ENCODE measurements around the gene UROD. TPM values are rescaled to one million over a fixed set of nuclear protein-coding genes. Genes with fewer than 3 reads are reported as not detected.

Gene UROD
- total RNA-seq, 1 experiment from 2014 or later: 118 TPM

- TF ChIP-seq GTF2I (CRISPR knock-in tag; conservative IDR thresholded peaks at IDR 0.05): no peak
- no peak for TF ChIP-seq ZSCAN18 (CRISPR knock-in tag; IDR thresholded peaks at IDR 0.05)
- no peak for TF ChIP-seq TCF7 (CRISPR knock-in tag; IDR thresholded peaks at IDR 0.05; ENCODE audit: low read depth)
- TF ChIP-seq, protein P1, sequence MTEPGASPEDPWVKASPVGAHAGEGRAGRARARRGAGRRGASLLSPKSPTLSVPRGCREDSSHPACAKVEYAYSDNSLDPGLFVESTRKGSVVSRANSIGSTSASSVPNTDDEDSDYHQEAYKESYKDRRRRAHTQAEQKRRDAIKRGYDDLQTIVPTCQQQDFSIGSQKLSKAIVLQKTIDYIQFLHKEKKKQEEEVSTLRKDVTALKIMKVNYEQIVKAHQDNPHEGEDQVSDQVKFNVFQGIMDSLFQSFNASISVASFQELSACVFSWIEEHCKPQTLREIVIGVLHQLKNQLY (CRISPR knock-in tag; IDR thresholded peaks at IDR 0.05): no peak
- TF ChIP-seq FOXK1 (CRISPR knock-in tag; IDR thresholded peaks at IDR 0.05): no peak
- TF ChIP-seq AR (CRISPR knock-in tag; IDR thresholded peaks at IDR 0.05): no peak
- TF ChIP-seq SMAD4 (CRISPR knock-in tag; IDR thresholded peaks at IDR 0.05): no peak
- TF ChIP-seq ZNF396 (CRISPR knock-in tag; IDR thresholded peaks at IDR 0.05; ENCODE audit: borderline replicate concordance): no peak
- no peaks in the 10 kb centered on the region for H3K27me3 Mint-ChIP-seq (ENCODE audit: low read depth)
- ATAC-seq: no peak
- ChIA-PET CTCF (interaction anchor here (0.8 to 13.0 kb wide), 2 partner anchors 286 to 477 kb away, joined by 3 to 317 read pairs; no protein-coding TSS in a partner anchor), POLR2A (no interaction called here)
- no peaks in the 10 kb centered on the region for H3K9me3 Mint-ChIP-seq
- H3K27ac Mint-ChIP-seq: no peak overlapping the region
- H3K4me1 Mint-ChIP-seq: peaks cover 14% of the 10 kb centered on the region
- H3K4me3 Mint-ChIP-seq: no peak overlapping the region
- peaks cover 2% of the 10 kb centered on the region for H3K36me3 Mint-ChIP-seq
- no peak for DNase-seq (ENCODE audit: low spot score)
Observed at GRCh38 chr1:45015683-45016082, 3.6 kb downstream of the UROD start.

DNA sequence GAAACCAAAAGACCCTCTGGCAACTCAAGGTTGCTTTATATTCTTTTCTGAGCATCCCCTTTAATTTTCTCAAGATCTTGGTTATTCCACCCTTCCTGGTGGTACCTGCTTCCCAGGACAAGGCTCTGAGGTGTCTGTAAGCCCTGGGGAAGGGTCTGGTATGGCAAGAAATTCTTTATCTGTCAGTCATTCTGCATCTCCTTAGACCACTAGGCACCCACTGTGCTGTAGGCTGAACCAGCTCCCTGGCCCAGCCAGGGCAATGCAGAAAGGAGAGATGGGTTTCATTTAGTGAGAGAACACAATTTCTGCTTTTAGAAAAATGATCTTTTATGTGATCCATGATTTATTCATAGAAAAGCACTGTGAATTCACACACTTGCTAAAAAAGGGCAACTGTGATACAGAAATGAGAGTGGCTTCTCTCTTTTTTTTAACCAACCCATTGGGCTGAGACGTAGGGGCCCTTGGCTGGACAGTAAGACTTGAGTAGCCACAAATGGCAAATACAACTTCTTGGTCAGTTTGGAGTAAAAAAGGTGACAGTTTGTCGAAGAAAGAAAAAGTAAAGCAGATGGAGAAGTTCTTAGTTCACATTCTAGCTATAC is 4.1 kb downstream of the UROD start:
- ChIA-PET CTCF (interaction anchor here (0.8 to 13.0 kb wide), 2 partner anchors 286 to 477 kb away, joined by 3 to 317 read pairs; no protein-coding TSS in a partner anchor), POLR2A (no interaction called here)
- ATAC-seq: no peak
- H3K4me1 Mint-ChIP-seq: peaks cover 14% of the 10 kb centered on the region
- H3K9me3 Mint-ChIP-seq: no peaks in the 10 kb centered on the region
- H3K4me3 Mint-ChIP-seq: no peak overlapping the region
- peaks cover 2% of the 10 kb centered on the region for H3K36me3 Mint-ChIP-seq
- no peak overlapping the region for H3K27ac Mint-ChIP-seq
- no peak for DNase-seq (ENCODE audit: low spot score)
- H3K27me3 Mint-ChIP-seq (ENCODE audit: low read depth): no peaks in the 10 kb centered on the region
- TF ChIP-seq, protein P2, sequence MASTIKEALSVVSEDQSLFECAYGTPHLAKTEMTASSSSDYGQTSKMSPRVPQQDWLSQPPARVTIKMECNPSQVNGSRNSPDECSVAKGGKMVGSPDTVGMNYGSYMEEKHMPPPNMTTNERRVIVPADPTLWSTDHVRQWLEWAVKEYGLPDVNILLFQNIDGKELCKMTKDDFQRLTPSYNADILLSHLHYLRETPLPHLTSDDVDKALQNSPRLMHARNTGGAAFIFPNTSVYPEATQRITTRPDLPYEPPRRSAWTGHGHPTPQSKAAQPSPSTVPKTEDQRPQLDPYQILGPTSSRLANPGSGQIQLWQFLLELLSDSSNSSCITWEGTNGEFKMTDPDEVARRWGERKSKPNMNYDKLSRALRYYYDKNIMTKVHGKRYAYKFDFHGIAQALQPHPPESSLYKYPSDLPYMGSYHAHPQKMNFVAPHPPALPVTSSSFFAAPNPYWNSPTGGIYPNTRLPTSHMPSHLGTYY (CRISPR knock-in tag; IDR thresholded peaks at IDR 0.05): no peak
- TF ChIP-seq CBFB (CRISPR knock-in tag; IDR thresholded peaks at IDR 0.05; ENCODE audit: low read depth) (no peak), MYBL2 (CRISPR knock-in tag; IDR thresholded peaks at IDR 0.05) (no peak), NR1H2 (CRISPR knock-in tag; IDR thresholded peaks at IDR 0.05) (no peak), OVOL2 (CRISPR knock-in tag; IDR thresholded peaks at IDR 0.05; ENCODE audit: borderline replicate concordance) (no peak), NR3C1 (CRISPR knock-in tag; conservative IDR thresholded peaks at IDR 0.05; ENCODE audit: low read depth) (no peak), IRF1 (CRISPR knock-in tag; IDR thresholded peaks at IDR 0.05) (no peak), ZNF396 (CRISPR knock-in tag; IDR thresholded peaks at IDR 0.05; ENCODE audit: borderline replicate concordance) (no peak), ZBTB21 (CRISPR knock-in tag; IDR thresholded peaks at IDR 0.05; ENCODE audit: borderline replicate concordance) (no peak), FOXP1 (CRISPR knock-in tag; IDR thresholded peaks at IDR 0.05; ENCODE audit: borderline replicate concordance) (no peak), SMAD3 (CRISPR knock-in tag; IDR thresholded peaks at IDR 0.05; ENCODE audit: borderline replicate concordance) (no peak), JAZF1 (CRISPR knock-in tag; IDR thresholded peaks at IDR 0.05) (no peak), EMX1 (CRISPR knock-in tag; IDR thresholded peaks at IDR 0.05) (no peak)
- TF ChIP-seq, protein P3, sequence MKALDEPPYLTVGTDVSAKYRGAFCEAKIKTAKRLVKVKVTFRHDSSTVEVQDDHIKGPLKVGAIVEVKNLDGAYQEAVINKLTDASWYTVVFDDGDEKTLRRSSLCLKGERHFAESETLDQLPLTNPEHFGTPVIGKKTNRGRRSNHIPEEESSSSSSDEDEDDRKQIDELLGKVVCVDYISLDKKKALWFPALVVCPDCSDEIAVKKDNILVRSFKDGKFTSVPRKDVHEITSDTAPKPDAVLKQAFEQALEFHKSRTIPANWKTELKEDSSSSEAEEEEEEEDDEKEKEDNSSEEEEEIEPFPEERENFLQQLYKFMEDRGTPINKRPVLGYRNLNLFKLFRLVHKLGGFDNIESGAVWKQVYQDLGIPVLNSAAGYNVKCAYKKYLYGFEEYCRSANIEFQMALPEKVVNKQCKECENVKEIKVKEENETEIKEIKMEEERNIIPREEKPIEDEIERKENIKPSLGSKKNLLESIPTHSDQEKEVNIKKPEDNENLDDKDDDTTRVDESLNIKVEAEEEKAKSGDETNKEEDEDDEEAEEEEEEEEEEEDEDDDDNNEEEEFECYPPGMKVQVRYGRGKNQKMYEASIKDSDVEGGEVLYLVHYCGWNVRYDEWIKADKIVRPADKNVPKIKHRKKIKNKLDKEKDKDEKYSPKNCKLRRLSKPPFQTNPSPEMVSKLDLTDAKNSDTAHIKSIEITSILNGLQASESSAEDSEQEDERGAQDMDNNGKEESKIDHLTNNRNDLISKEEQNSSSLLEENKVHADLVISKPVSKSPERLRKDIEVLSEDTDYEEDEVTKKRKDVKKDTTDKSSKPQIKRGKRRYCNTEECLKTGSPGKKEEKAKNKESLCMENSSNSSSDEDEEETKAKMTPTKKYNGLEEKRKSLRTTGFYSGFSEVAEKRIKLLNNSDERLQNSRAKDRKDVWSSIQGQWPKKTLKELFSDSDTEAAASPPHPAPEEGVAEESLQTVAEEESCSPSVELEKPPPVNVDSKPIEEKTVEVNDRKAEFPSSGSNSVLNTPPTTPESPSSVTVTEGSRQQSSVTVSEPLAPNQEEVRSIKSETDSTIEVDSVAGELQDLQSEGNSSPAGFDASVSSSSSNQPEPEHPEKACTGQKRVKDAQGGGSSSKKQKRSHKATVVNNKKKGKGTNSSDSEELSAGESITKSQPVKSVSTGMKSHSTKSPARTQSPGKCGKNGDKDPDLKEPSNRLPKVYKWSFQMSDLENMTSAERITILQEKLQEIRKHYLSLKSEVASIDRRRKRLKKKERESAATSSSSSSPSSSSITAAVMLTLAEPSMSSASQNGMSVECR (CRISPR knock-in tag; IDR thresholded peaks at IDR 0.05; ENCODE audit: borderline replicate concordance): no peak
